GM19043 (cell line): Measurements from ENCODE around the gene FSIP1.

Experiments
- ATAC-seq: cut with Tn5 transposase; IDR thresholded peaks from one replicate; pipeline ENCODE4 v1.9.1; 2021; ENCODE audit warnings: low read depth; ENCODE audit not compliant: unreplicated experiment

Gene FSIP1

GRCh38 chr15:39792844-39793335 is 10.2 kb upstream of the FSIP1 start:
- no peak for ATAC-seq

DNA sequence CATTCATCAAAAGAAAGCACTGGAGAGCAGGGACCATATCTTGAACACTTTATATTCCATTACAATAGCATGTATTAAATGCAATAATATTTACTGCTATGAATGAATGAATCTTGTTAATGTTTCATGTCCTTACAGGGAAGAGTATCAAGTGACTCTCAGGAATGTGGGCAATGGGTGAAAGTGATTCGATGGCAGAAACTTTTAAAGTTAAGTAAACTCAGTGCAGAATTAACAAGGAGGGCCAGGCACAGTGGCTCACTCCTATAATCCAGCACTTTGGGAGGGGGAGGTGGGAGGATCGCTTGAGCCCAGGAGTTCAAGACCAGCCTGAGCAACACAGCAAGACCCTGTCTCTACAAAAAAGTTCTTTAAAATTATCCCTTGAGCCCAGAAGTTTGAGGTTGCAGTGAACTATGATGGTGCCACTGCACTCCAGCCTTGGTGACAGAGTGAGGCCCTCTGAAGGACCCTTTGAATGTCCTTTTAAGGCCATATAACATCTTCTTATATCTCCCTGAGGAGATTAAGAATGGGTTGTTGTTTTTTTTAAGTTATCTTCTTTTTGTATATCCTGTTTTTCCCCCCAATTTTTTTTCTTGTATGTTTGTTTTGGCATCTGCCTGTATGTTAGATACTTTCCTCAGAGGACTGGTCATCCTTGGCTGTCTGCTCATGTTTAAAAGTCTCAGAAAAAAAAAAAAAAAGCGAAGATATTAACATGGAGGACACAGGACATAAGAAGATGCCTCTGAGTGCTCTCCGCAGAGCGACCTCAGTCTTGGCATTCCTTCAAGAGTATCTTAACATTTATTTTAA is 9.6 kb upstream of the FSIP1 start:
- ATAC-seq = no peak

DNA sequence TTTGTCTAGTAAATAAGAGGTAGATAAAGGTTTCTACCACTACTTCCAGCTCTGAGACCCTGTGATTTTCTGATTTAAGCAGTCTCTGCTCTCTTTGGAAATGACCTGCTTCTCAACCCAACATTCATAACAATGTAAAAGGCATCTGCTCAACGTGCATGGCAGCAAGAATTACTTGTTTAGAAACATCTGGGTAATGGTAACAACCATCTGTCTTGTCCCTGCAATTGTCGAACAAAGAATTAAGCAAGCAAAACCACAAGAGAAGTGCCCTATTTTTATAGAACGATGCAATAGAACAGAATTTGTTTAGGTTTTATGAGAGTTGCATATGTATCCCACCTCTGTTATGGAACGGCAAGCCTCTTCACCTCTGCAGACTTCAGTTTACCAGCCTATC is 7.1 kb upstream of the FSIP1 start:
- ATAC-seq = no peak

GRCh38 chr15:39788800-39789565 is 6.3 kb upstream of the FSIP1 start:
- ATAC-seq = no peak

- ATAC-seq = no peak
These were observed 5.5 kb upstream of the FSIP1 start for GRCh38 chr15:39788108-39788507.

DNA sequence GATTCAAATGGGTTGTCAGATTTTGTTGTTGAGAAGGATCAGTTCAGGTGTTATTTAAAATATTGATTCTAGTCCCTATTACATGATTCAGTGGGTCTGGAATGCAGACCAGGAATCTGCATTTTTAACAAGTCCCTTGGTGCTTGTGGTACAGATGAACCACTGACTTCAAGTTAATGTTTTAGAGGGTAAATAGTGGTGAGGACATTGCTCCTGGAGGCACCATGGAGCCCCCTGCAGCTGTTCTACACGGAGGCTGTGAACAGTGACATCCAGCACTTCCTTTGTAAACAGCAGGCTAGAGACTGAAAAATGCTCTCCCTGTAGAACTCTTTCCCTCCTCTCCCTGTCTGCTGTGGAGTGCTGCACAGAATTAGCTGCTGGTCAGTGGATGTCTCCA is 4.8 kb upstream of the FSIP1 start:
- ATAC-seq = no peak

- no peak for ATAC-seq
These were observed 3.9 kb upstream of the FSIP1 start for GRCh38 chr15:39786447-39787056.

- ATAC-seq = no peak
These were observed 3.2 kb upstream of the FSIP1 start for GRCh38 chr15:39785841-39786240.

DNA sequence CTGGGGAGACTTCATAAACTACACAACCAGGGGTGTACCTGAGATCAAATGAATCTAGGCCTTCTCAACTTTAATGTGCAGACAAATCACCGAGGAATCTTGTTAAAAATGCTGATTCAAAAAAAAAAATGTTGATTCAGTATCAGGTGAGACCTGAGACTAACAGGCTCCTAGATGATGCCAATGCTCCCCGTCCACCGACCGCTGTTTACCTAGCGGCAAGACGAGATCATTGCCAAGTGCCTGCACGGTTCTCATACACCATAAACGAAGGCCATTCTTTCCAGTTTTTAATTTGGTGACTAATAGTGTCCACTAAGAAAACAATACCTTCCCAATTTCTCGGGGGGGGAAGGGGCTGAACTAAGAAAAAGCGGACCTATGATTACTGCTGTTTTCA is 2.5 kb upstream of the FSIP1 start:
- ATAC-seq = no peak

DNA sequence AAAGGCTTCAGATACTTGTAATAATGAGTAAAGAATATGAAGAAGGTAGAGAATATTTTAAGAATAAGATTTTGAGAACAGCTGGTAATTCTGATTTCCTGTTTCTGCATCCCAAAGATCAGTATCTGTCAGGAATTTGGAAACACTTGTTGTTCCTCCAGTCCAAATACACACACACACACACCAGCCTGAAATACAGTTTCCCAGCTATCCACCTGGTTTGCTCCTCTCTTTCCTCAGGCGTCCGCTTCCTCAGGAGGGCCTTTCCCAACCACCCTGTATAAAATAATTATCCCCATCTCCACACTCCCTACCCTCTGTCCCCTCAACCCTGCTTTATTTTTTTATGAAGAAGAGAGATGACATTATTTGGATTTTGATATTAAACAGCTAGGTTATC is 2.0 kb upstream of the FSIP1 start:
- ATAC-seq = no peak

- ATAC-seq = no peak
These were observed 1.5 kb upstream of the FSIP1 start for GRCh38 chr15:39784125-39784524.

GRCh38 chr15:39783244-39783820 is 691 bp upstream of the FSIP1 start:
- no peak for ATAC-seq

DNA sequence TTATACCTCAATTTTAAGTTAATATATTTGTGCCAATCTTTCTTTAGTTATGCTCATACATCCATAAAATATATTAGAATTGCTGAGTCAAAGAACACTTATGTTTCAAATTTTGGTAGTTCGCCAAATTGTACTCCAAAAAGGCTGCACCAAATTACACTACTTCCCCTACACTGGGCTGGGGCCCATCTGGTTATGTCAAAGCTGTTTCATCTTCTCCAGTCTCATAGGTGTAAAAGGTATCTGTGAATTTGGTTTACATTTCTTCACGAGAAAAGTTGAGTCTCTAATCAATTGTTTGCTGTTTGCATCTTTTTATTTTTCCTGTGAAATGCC is 706 bp downstream of the FSIP1 start:
- no peak for ATAC-seq

DNA sequence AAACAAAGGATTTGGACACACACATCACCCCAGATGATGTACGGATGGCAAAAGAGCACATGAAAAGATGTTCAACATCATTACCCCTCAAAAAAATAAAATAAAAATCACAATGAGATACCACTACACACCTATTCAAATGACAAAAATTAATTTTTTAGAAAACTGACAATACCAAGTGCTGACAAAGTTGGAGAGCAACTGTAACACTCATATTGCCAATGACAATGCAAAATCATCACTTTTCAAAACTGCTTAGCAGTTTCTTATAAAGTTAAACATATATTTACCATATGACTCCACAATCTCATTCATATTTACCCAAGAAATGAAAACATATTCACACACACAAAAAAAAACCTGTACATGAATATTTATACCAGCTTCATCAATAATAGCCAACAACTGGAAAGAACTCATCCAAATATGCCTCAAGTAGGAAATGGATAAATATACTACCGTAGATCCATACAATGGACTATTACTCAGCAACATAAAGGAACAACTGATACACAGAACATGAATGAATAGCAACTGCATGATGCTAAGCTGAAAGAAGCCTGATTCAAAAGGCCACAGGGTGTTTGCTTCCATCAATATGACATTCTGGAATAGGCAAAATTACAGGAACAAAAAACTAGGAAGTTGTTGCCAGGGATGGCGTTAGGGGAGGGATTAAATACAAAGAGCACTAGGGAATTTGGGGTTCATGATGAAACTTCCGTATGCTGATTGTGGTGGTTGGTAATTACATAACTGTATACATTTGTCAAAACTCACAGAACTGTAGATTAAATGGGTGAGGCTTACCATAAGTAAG is 1.3 kb downstream of the FSIP1 start:
- ATAC-seq = no peak

DNA sequence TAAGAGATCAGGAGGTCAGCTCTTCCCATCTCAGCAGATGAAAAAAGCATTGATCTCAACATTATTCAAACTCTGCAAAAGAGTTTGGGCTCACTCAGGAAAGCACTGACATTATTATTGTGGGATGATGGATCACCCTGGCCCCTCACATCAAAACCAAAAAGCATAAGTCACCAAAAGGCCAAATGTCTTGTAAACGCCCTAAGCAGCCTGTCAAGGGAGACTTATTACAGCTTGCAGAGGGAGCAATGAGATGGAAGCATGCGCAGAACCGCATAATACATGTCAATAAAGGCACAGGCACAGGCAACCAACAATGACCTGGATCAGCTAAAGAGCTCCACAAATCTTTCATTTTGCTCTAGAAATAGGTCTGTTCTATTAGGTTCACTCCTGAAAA is 4.6 kb downstream of the FSIP1 start:
- no peak for ATAC-seq

DNA sequence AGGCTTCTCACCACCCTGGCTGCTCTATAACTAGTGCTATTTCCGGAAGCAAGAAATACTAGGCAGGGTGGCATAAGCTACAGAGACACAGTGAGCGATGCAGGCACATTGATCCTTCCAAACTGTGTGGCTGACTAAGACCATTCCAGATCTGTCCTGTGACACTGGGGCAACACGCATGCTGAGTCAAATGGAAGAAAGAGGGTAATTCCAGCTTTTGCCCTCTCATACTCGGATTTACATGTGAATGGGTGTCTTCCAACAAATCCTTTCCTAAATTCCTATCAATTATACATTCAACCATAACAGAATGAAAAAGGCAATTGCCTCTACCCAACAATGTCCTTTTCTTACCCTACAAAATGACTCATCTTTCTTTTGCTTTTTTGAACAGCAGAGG is 5.1 kb downstream of the FSIP1 start:
- no peak for ATAC-seq

DNA sequence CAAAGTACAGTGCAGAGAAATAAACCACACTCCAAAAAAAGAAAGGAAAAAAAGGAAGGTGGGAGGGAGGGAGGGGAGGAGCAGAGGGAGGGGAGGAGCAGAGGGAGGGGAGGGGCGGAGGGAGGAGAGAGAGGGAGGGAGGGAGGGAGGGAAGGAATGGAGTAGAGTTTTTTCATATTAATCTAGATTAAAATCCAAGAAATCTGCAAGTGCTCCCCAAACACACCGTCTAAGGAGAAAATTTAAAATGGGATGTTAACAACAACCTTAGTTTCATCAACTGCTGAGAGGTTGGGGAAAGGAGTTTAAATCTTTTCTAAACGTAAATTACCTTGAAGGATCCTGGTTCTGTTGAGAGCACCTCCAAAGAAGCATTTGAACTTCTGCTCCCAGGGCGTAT is 6.6 kb downstream of the FSIP1 start:
- ATAC-seq = no peak

GRCh38 chr15:39774688-39775267 is 7.9 kb downstream of the FSIP1 start:
- no peak for ATAC-seq

DNA sequence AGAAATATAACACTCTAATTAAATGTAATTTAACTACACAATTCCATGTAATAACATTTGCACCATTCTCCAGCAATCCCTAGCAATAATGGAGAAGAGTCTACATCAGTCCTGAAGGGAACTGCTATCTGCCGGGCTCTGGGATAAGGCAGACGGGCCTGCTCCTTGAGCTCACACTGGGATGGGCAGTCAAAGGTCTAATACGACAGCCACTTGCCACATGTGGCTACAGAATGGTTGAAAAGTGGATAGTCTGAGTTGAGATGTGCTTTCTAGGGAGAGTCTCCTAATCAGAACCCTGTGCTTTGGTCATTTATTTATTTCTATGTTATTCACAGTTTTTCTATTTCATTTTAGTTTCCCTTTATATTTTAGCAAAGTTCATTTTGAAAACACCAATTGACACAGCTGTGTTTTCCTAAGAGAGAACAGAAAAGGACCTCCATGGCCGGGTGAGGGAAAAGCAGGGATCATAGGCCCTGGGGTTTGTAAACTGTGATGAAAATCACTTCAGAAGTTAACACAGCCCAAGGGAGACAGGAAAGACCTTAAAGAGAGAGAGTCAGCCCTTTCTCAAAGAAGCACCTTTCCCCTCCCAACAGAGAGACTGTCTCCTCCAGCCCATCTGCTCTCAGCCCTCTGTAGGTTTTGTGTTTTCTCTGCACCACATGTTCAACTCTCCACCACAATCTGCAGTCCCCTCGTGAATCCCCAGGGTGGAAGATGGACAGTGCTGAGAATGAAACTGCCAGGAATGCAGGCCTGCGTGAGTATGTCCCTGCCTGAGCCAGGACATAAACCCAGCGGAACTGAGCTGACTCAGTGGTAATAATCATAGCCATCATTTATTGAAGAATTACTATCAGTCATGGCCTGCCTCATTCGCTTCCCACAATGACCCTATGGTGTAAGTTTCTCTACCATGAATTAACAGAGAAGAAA is 11.6 kb downstream of the FSIP1 start:
- no peak for ATAC-seq
